Measurements from ENCODE around the gene WWOX. TPM values are rescaled to one million over a fixed set of nuclear protein-coding genes. Genes with fewer than 3 reads are reported as not detected.

Gene WWOX
- total RNA-seq, 2 donors from 2014 or later: 30.0 to 35.4 TPM

DNA sequence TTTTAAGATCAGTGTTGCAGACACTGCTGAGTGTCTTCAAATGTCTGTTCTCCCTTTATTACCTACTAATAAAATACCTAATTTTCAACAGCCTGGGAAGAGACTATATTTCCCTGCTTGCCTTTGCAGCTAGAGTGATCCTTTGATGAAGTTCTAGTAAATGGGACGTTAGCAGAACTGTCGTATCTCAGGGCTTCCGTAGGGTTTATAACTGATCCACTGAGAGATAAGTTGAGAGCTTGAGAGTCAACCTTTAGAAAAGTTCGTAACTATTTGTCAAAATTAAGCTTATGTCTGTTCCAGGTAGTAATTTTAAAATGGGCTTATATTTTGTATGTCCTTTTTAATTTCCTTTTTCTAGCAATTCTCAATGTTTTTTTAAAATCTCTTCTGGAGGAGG is 974.1 kb downstream of the WWOX start:
- Histone ChIP-seq H3K4me1 (ENCODE audit: control insufficient read depth, insufficient read depth, low read length) (no peaks in the 10 kb centered on the region), H3K36me3 (ENCODE audit: control insufficient read depth, insufficient read depth, low read length) (no peaks in the 10 kb centered on the region), H3K9ac (ENCODE audit: extremely low read depth, low read length, poor library complexity, severe bottlenecking) (no peak overlapping the region), H3K27ac (ENCODE audit: low read depth, low read length) (no peak overlapping the region), H3K4me3 (ENCODE audit: low read length) (no peak overlapping the region), H3K27me3 (ENCODE audit: control insufficient read depth, insufficient read depth, low read length, poor library complexity, severe bottlenecking) (peaks cover 52% of the 10 kb centered on the region), H3K9me3 (ENCODE audit: control insufficient read depth, low read length) (no peaks in the 10 kb centered on the region)
- Mint-ChIP-seq H3K9me3 (no peaks in the 10 kb centered on the region), H3K4me3 (no peak overlapping the region), H3K36me3 (ENCODE audit: low read depth) (no peaks in the 10 kb centered on the region), H3K27me3 (ENCODE audit: insufficient read depth) (peaks cover 36% of the 10 kb centered on the region), H3K27ac (no peak overlapping the region), H3K4me1 (peaks cover 35% of the 10 kb centered on the region)
- no peak for DNase-seq
- TF ChIP-seq, protein P1, sequence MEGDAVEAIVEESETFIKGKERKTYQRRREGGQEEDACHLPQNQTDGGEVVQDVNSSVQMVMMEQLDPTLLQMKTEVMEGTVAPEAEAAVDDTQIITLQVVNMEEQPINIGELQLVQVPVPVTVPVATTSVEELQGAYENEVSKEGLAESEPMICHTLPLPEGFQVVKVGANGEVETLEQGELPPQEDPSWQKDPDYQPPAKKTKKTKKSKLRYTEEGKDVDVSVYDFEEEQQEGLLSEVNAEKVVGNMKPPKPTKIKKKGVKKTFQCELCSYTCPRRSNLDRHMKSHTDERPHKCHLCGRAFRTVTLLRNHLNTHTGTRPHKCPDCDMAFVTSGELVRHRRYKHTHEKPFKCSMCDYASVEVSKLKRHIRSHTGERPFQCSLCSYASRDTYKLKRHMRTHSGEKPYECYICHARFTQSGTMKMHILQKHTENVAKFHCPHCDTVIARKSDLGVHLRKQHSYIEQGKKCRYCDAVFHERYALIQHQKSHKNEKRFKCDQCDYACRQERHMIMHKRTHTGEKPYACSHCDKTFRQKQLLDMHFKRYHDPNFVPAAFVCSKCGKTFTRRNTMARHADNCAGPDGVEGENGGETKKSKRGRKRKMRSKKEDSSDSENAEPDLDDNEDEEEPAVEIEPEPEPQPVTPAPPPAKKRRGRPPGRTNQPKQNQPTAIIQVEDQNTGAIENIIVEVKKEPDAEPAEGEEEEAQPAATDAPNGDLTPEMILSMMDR (conservative IDR thresholded peaks at IDR 0.05): no peak
- 90 to 93% methylated on average over 3 to 4 of the region's 4 CpGs for WGBS, 2 experiments (ENCODE audit: insufficient coverage in 1 of 2, insufficient read length in 1 of 2)

DNA sequence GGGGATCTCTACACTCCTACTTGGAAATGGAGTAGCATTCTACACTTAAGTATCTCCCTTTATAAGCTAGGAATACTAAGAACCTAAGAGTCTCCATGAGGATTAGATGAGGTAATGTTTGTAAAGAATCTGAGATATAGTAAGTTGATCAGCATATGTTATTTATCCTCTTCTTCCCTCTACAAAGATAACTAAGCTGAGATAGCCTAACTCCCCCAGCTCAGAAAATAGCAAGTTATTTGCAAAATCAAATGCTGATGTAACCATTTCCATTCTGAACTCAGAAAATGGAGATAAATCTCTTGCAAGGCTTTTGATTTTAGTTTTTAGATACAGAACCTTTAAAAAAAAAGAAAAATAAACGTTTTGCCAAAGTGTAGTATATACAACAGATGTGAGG is 975.1 kb downstream of the WWOX start:
- Histone ChIP-seq H3K36me3 (ENCODE audit: control insufficient read depth, insufficient read depth, low read length) (no peaks in the 10 kb centered on the region), H3K9me3 (ENCODE audit: control insufficient read depth, low read length) (no peaks in the 10 kb centered on the region), H3K27me3 (ENCODE audit: control insufficient read depth, insufficient read depth, low read length, poor library complexity, severe bottlenecking) (peaks cover 52% of the 10 kb centered on the region), H3K4me3 (ENCODE audit: low read length) (no peak overlapping the region), H3K4me1 (ENCODE audit: control insufficient read depth, insufficient read depth, low read length) (no peaks in the 10 kb centered on the region), H3K27ac (ENCODE audit: low read depth, low read length) (no peak overlapping the region), H3K9ac (ENCODE audit: extremely low read depth, low read length, poor library complexity, severe bottlenecking) (no peak overlapping the region)
- Mint-ChIP-seq H3K27me3 (ENCODE audit: insufficient read depth) (peaks cover 32% of the 10 kb centered on the region), H3K4me3 (no peak overlapping the region), H3K9me3 (no peaks in the 10 kb centered on the region), H3K4me1 (peaks cover 30% of the 10 kb centered on the region), H3K36me3 (ENCODE audit: low read depth) (no peaks in the 10 kb centered on the region), H3K27ac (no peak overlapping the region)
- no peak for DNase-seq
- WGBS, 2 experiments (ENCODE audit: insufficient coverage in 1 of 2, insufficient read length in 1 of 2): no CpG with 5 or more reads among the region's 1 CpG
- TF ChIP-seq, protein P1 (conservative IDR thresholded peaks at IDR 0.05): no peak

DNA sequence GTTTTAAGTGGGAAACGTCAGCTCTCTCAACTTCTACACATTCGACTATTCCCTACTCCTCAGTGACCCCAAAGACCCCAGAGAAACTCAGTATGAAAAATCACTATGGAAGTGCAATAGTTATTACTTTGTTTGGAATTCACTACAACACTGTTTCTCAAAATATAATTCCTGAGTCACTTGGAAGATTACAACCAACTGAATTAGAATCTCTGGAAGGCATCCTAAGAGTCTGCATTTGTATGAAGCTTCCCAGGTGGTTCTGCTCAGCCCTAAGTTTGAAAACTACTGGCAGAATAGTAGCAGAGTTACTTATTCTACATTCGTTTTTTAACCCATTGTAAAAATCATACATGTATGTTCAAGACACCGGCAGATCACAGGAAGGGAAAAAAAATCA is 975.5 kb downstream of the WWOX start:
- no peak overlapping the region for H3K9ac ChIP-seq (ENCODE audit: extremely low read depth, low read length, poor library complexity, severe bottlenecking)
- no peaks in the 10 kb centered on the region for H3K4me1 ChIP-seq (ENCODE audit: control insufficient read depth, insufficient read depth, low read length)
- Mint-ChIP-seq H3K4me3 (no peak overlapping the region), H3K36me3 (ENCODE audit: low read depth) (no peaks in the 10 kb centered on the region), H3K27me3 (ENCODE audit: insufficient read depth) (peaks cover 31% of the 10 kb centered on the region), H3K9me3 (no peaks in the 10 kb centered on the region), H3K27ac (no peak overlapping the region), H3K4me1 (peaks cover 26% of the 10 kb centered on the region)
- H3K27me3 ChIP-seq (ENCODE audit: control insufficient read depth, insufficient read depth, low read length, poor library complexity, severe bottlenecking): peaks cover 52% of the 10 kb centered on the region
- H3K9me3 ChIP-seq (ENCODE audit: control insufficient read depth, low read length): no peaks in the 10 kb centered on the region
- no peak for DNase-seq
- no peaks in the 10 kb centered on the region for H3K36me3 ChIP-seq (ENCODE audit: control insufficient read depth, insufficient read depth, low read length)
- H3K27ac ChIP-seq (ENCODE audit: low read depth, low read length): no peak overlapping the region
- H3K4me3 ChIP-seq (ENCODE audit: low read length): no peak overlapping the region
- 55% methylated on average over 2 of the region's 4 CpGs; no CpG with 5 or more reads in 1 of the 2 experiments for WGBS, 2 experiments (ENCODE audit: insufficient coverage in 1 of 2, insufficient read length in 1 of 2)
- TF ChIP-seq, protein P1 (conservative IDR thresholded peaks at IDR 0.05): no peak

Measured in endodermal cell (in vitro differentiated cells).